Panc1 (cell line): ENCODE measurements around the gene STPG4.

Experiments used
- CTCF ChIP-seq: fragments of 450-650 bp; IDR thresholded peaks from 2 replicates; pipeline ENCODE4 v1.5.1; 2017; ENCODE audit warnings: mild to moderate bottlenecking
- POLR2AphosphoS5 ChIP-seq: IDR thresholded peaks from 2 replicates; pipeline ENCODE4 v1.6.1; 2012; ENCODE audit warnings: mild to moderate bottlenecking, low read depth, low read length, moderate library complexity
- REST ChIP-seq, 2 experiments: IDR thresholded peaks; 2 replicates each; pipeline ENCODE4 v1.6.1; 2011 to 2012; ENCODE audit warnings: low read depth in 2 of 2, control low read depth in 1 of 2, low read length in 1 of 2, mild to moderate bottlenecking in 1 of 2, moderate library complexity in 1 of 2; ENCODE audit not compliant: insufficient read depth in 1 of 2
- TCF7L2 ChIP-seq: IDR thresholded peaks from 2 replicates; pipeline ENCODE4 v1.6.1; 2011; ENCODE audit warnings: mild to moderate bottlenecking, low read depth, low read length, inconsistent platforms

GRCh38 chr2:47098953-47099352 is 56.2 kb downstream of the STPG4 start:
- no peak for TF ChIP-seq CTCF
- no peak for TF ChIP-seq POLR2AphosphoS5
- no peak for TF ChIP-seq TCF7L2
- no peak for TF ChIP-seq REST (IDR thresholded peaks at IDR 0.05; ENCODE audit: insufficient read depth in 1 of 2, low read depth in 2 of 2, low read length in 1 of 2)
